Measurements from ENCODE around the gene CRTC2. TPM values are rescaled to one million over a fixed set of nuclear protein-coding genes. Genes with fewer than 3 reads are reported as not detected.

The CRTC2 gene
- total RNA-seq, 2 donors from 2014 or later: 35.5 to 40.9 TPM

DNA sequence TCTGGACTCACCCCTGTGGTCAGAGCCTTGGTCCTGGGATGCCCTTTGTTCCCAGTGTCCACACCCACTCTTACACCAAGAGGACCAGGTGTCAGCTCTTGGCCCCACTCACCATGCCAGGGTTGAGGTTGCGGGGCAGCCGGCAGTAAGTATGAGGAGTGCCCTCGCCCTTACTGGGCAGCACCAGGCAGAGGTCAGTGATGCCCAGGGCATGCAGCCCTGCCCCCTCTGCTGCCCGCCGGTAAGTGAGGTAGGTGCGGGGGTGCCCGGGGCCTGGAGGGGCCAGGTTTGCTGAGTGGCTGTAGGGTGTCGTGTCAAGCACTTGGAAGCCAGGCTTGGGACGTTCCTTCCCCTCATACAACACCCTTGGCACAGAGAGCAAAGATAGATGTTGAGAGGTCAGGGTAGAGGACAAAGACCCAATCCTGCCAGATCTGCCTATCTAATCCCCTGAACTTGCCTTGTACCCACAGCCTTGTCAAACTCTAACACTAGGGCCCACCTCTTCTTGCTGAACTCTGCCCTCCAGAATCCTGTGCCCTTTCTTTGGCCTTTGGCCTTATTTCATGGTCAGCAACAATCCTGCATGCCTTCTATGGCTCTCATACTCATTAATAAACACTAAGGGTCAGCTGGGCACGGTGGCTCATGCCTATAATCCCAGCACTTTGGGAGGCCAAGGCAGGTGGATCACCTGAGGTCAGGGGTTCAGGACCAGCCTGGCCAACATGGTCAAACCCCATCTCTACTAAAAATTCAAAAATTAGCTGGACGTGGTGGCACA lies 15.5 kb downstream of the CRTC2 start:
- H3K9ac ChIP-seq (ENCODE audit: extremely low read depth, low read length, poor library complexity, severe bottlenecking): no peak overlapping the region
- no peak overlapping the region for H3K4me3 Mint-ChIP-seq
- H3K36me3 ChIP-seq (ENCODE audit: control insufficient read depth, insufficient read depth, low read length): peaks cover 30% of the 10 kb centered on the region
- H3K27ac ChIP-seq (ENCODE audit: low read depth, low read length): no peak overlapping the region
- H3K27me3 ChIP-seq (ENCODE audit: control insufficient read depth, insufficient read depth, low read length, poor library complexity, severe bottlenecking): no peaks in the 10 kb centered on the region
- no peaks in the 10 kb centered on the region for H3K27me3 Mint-ChIP-seq (ENCODE audit: insufficient read depth)
- H3K36me3 Mint-ChIP-seq (ENCODE audit: low read depth): peaks cover 41% of the 10 kb centered on the region
- H3K9me3 Mint-ChIP-seq: no peaks in the 10 kb centered on the region
- TF ChIP-seq, protein P1, sequence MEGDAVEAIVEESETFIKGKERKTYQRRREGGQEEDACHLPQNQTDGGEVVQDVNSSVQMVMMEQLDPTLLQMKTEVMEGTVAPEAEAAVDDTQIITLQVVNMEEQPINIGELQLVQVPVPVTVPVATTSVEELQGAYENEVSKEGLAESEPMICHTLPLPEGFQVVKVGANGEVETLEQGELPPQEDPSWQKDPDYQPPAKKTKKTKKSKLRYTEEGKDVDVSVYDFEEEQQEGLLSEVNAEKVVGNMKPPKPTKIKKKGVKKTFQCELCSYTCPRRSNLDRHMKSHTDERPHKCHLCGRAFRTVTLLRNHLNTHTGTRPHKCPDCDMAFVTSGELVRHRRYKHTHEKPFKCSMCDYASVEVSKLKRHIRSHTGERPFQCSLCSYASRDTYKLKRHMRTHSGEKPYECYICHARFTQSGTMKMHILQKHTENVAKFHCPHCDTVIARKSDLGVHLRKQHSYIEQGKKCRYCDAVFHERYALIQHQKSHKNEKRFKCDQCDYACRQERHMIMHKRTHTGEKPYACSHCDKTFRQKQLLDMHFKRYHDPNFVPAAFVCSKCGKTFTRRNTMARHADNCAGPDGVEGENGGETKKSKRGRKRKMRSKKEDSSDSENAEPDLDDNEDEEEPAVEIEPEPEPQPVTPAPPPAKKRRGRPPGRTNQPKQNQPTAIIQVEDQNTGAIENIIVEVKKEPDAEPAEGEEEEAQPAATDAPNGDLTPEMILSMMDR (conservative IDR thresholded peaks at IDR 0.05): no peak
- H3K4me3 ChIP-seq (ENCODE audit: low read length): no peak overlapping the region
- H3K4me1 Mint-ChIP-seq: peaks cover 4% of the 10 kb centered on the region
- no peak overlapping the region for H3K27ac Mint-ChIP-seq
- H3K4me1 ChIP-seq (ENCODE audit: control insufficient read depth, insufficient read depth, low read length): no peaks in the 10 kb centered on the region
- no peaks in the 10 kb centered on the region for H3K9me3 ChIP-seq (ENCODE audit: control insufficient read depth, low read length)
- WGBS, 2 experiments (ENCODE audit: insufficient coverage in 1 of 2, insufficient read length in 1 of 2): 94 to 97% methylated on average over 6 to 11 of the region's 11 CpGs
- DNase-seq: no peak

DNA sequence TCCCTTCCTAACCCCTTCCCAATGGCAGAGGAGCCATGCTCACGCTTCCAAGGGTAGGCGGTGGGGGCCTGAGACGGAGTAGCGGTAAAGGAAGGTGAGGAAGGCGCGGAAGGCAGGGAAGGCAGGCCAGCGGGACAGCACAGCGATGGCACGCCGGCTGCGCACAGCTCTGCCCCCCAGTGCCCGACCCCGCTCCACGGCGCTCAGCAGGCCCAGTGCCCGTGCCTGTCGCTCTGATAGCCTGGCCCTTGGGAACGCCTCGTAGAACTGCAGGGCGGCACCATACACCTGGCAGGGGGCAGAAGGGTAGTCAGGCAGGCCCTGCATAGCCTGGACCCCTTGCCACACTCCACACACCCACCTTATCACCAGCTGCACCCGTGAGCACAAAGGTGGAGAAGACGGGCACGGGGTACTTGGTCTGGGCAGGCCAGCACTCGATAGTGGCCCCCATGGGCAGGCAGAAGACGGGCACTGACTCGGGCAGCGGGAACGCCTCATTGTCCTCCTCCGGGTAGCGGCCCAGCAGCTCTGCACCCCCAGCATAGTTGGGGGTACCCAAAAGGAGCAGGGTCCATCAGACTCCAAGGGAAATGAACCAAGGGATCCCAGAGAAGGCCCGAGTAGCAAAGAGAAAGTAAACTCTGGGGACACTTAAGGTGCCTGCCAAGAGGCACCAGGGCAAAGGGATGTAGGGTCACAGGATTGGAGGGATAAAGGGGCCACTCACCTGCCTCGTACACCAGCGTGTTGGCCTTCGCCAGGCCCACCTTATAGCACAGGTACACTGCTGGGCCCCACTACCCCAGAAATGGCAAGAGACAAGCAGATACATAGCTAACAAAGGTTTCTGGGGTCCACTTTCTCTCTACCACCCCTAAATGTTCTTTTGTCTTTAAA lies 16.3 kb downstream of the CRTC2 start:
- TF ChIP-seq, protein P1 (conservative IDR thresholded peaks at IDR 0.05): no peak
- Histone ChIP-seq H3K27me3 (ENCODE audit: control insufficient read depth, insufficient read depth, low read length, poor library complexity, severe bottlenecking) (no peaks in the 10 kb centered on the region), H3K9me3 (ENCODE audit: control insufficient read depth, low read length) (no peaks in the 10 kb centered on the region), H3K4me1 (ENCODE audit: control insufficient read depth, insufficient read depth, low read length) (no peaks in the 10 kb centered on the region), H3K27ac (ENCODE audit: low read depth, low read length) (no peak overlapping the region), H3K9ac (ENCODE audit: extremely low read depth, low read length, poor library complexity, severe bottlenecking) (no peak overlapping the region), H3K36me3 (ENCODE audit: control insufficient read depth, insufficient read depth, low read length) (peaks cover 35% of the 10 kb centered on the region), H3K4me3 (ENCODE audit: low read length) (no peak overlapping the region)
- Mint-ChIP-seq H3K4me3 (no peak overlapping the region), H3K4me1 (peaks cover 4% of the 10 kb centered on the region), H3K27me3 (ENCODE audit: insufficient read depth) (no peaks in the 10 kb centered on the region), H3K36me3 (ENCODE audit: low read depth) (peaks cover 47% of the 10 kb centered on the region), H3K9me3 (no peaks in the 10 kb centered on the region), H3K27ac (peak overlapping the region; percentile 64)
- no peak for DNase-seq
- WGBS, 2 experiments (ENCODE audit: insufficient coverage in 1 of 2, insufficient read length in 1 of 2): 94% methylated on average over 23 to 34 of the region's 34 CpGs

DNA sequence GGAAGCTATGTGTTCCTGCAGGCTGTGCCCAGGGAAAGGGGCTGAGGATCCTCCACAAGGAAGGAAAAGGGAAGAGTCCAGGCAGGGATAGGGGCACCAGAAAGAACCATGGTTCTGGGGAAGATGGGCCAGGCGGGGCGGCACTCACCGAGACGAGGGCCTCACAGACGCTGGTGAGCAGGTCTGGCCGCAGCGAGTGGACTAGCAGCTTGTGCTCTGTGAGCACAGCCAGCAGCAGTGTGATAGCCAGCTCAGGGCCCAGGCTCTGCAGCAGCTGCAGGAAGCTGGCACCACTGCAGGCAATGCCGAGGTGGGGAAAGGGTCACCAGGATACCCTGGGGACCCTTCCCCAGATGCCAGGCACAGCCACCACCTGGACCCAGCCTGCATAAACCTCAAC lies 17.7 kb downstream of the CRTC2 start:
- H3K9me3 ChIP-seq (ENCODE audit: control insufficient read depth, low read length): no peaks in the 10 kb centered on the region
- H3K4me3 Mint-ChIP-seq: no peak overlapping the region
- 90 to 94% methylated on average over 7 to 8 of the region's 8 CpGs for WGBS, 2 experiments (ENCODE audit: insufficient coverage in 1 of 2, insufficient read length in 1 of 2)
- no peak overlapping the region for H3K4me3 ChIP-seq (ENCODE audit: low read length)
- TF ChIP-seq, protein P1 (conservative IDR thresholded peaks at IDR 0.05): no peak
- no peak for DNase-seq
- H3K27ac ChIP-seq (ENCODE audit: low read depth, low read length): no peak overlapping the region
- H3K9ac ChIP-seq (ENCODE audit: extremely low read depth, low read length, poor library complexity, severe bottlenecking): no peak overlapping the region
- no peaks in the 10 kb centered on the region for H3K9me3 Mint-ChIP-seq
- no peaks in the 10 kb centered on the region for H3K4me1 Mint-ChIP-seq
- H3K27ac Mint-ChIP-seq: no peak overlapping the region
- H3K27me3 Mint-ChIP-seq (ENCODE audit: insufficient read depth): no peaks in the 10 kb centered on the region
- H3K4me1 ChIP-seq (ENCODE audit: control insufficient read depth, insufficient read depth, low read length): no peaks in the 10 kb centered on the region
- peaks cover 57% of the 10 kb centered on the region for H3K36me3 Mint-ChIP-seq (ENCODE audit: low read depth)
- no peaks in the 10 kb centered on the region for H3K27me3 ChIP-seq (ENCODE audit: control insufficient read depth, insufficient read depth, low read length, poor library complexity, severe bottlenecking)
- H3K36me3 ChIP-seq (ENCODE audit: control insufficient read depth, insufficient read depth, low read length): peaks cover 40% of the 10 kb centered on the region

All from endodermal cell (in vitro differentiated cells).